Right atrium auricular region (tissue), 2 donors: ENCODE results near the gene MAN2C1. TPM values are rescaled to one million over a fixed set of nuclear protein-coding genes. Genes with fewer than 3 reads are reported as not detected.
A peak's percentile ranks its signal among the peaks of the same experiment; 100 is the strongest.
"Not testable (repeated sequence)": the region's sequence is repeated elsewhere in the genome, so short reads cannot be mapped to it uniquely, and the experiment has no call there.

Experiments used
- DNase-seq: peaks from one replicate; pipeline ENCODE4 v3.0.0-alpha.2; 2019; ENCODE audit warnings: low spot score
- H3K27ac ChIP-seq, 2 donors: fragments of 200-600 bp; sonication (generic); 1 replicate in 1 of 2; 2 replicates in 1 of 2; pipeline ENCODE4 v1.5.1; 2016 to 2019
- H3K27me3 ChIP-seq, 2 donors: fragments of 200-600 bp; sonication (generic); one replicate each; pipeline versions ENCODE4 v1.5.1 to v1.6.0; 2017 to 2019
- H3K36me3 ChIP-seq: fragments of 200-600 bp; sonication (generic); one replicate; pipeline ENCODE4 v1.5.1; 2016
- H3K4me1 ChIP-seq, 2 donors: fragments of 200-600 bp; sonication (generic); one replicate each; pipeline versions ENCODE4 v1.5.1 to v1.6.0; 2017 to 2019
- H3K4me3 ChIP-seq, 2 donors: fragments of 200-600 bp; sonication (generic); 1 replicate in 1 of 2; 2 replicates in 1 of 2; pipeline ENCODE4 v1.5.1; 2017 to 2019; ENCODE audit warnings: mild to moderate bottlenecking in 1 of 2, moderate library complexity in 1 of 2
- H3K9me3 ChIP-seq, 2 donors: fragments of 200-600 bp; sonication (generic); one replicate each; pipeline ENCODE4 v1.5.1; 2019
- total RNA-seq, 2 donors: library from RNA; depleted of rRNA; stranded (reverse); fragments of >200 nt; gene quantifications; one replicate each; pipeline ENCODE4 v1.1.0, GENCODE V29; 2016
- TF ChIP-seq, protein P1 (sequence below), 2 donors: fragments of 200-600 bp; sonication (generic); IDR thresholded peaks; one replicate each; pipeline ENCODE4 v1.5.1; 2019; ENCODE audit warnings: antibody characterized with exemption in 2 of 2

Gene MAN2C1
- total RNA-seq, 2 donors from 2014 or later, result 63.2 to 81.8 TPM

GRCh38 chr15:75348034-75348561 lies 20.3 kb downstream of the MAN2C1 start:
- peaks cover 0 to 16% of the 10 kb centered on the region in 2 donors for H3K4me1 ChIP-seq
- H3K27ac ChIP-seq, result peak overlapping the region; percentile 63 to 78
- no peak for DNase-seq
- no peaks in the 10 kb centered on the region for H3K9me3 ChIP-seq
- H3K36me3 ChIP-seq, result no peaks in the 10 kb centered on the region
- TF ChIP-seq, protein P1, sequence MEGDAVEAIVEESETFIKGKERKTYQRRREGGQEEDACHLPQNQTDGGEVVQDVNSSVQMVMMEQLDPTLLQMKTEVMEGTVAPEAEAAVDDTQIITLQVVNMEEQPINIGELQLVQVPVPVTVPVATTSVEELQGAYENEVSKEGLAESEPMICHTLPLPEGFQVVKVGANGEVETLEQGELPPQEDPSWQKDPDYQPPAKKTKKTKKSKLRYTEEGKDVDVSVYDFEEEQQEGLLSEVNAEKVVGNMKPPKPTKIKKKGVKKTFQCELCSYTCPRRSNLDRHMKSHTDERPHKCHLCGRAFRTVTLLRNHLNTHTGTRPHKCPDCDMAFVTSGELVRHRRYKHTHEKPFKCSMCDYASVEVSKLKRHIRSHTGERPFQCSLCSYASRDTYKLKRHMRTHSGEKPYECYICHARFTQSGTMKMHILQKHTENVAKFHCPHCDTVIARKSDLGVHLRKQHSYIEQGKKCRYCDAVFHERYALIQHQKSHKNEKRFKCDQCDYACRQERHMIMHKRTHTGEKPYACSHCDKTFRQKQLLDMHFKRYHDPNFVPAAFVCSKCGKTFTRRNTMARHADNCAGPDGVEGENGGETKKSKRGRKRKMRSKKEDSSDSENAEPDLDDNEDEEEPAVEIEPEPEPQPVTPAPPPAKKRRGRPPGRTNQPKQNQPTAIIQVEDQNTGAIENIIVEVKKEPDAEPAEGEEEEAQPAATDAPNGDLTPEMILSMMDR (IDR thresholded peaks at IDR 0.05), result no peak
- H3K4me3 ChIP-seq, result peak overlapping the region; percentile 65 to 83
- no peaks in the 10 kb centered on the region for H3K27me3 ChIP-seq

GRCh38 chr15:75347222-75348033 lies 21.0 kb downstream of the MAN2C1 start:
- Histone ChIP-seq H3K36me3 (no peaks in the 10 kb centered on the region), H3K27me3 (no peaks in the 10 kb centered on the region), H3K27ac (peak overlapping the region; percentile 63 to 78), H3K4me3 (peak overlapping the region; percentile 65 to 83), H3K9me3 (no peaks in the 10 kb centered on the region), H3K4me1 (peaks cover 0 to 16% of the 10 kb centered on the region in 2 donors)
- no peak for DNase-seq
- TF ChIP-seq, protein P1 (IDR thresholded peaks at IDR 0.05), result no peak

GRCh38 chr15:75346796-75347221 lies 21.6 kb downstream of the MAN2C1 start, which contains the start of gene NEIL1:
Gene NEIL1, plus strand, starts transcription at chr15:75347039. Its CDS starts 1,867 bp downstream, at chr15:75348906.
- Histone ChIP-seq H3K4me3 (peak within 1 kb of the TSS; percentile 65 to 83), H3K27me3 (no peaks in the 10 kb centered on the region), H3K9me3 (no peaks in the 10 kb centered on the region), H3K27ac (peak within 1 kb of the TSS; percentile 63 to 78), H3K36me3 (no peaks in the 10 kb centered on the region), H3K4me1 (peaks cover 0 to 16% of the 10 kb centered on the region in 2 donors)
- TF ChIP-seq, protein P1 (IDR thresholded peaks at IDR 0.05), result no peak
- no peak for DNase-seq

GRCh38 chr15:75343953-75344352 lies 24.5 kb downstream of the MAN2C1 start:
- not testable (repeated sequence) for DNase-seq, H3K9me3 ChIP-seq, H3K27me3 ChIP-seq, H3K4me3 ChIP-seq, H3K36me3 ChIP-seq, H3K27ac ChIP-seq
- peaks cover 0 to 15% of the 10 kb centered on the region in 2 donors for H3K4me1 ChIP-seq

DNA sequence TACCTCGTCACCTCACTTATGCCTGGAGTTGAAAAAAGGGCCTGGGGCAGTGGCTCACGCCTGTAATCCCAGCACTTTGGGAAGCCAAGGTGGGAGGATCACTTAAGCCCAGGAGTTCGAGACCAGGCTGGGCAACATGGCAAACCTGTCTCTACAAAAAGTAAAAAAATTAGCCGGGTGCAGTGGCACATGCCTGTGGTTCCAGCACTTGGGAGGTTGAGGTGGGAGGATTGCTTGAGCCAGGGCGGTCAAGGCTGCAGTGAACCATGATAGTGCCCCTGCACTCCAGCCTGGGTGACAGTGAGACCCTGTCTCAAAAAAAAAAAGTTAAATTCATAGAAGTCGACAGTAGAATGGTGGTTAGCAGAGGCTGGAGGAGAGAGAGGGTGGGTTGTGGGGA lies 26.2 kb downstream of the MAN2C1 start:
- Histone ChIP-seq H3K36me3 (peaks cover 5% of the 10 kb centered on the region), H3K4me3 (no peak overlapping the region), H3K27me3 (no peaks in the 10 kb centered on the region), H3K4me1 (peaks cover 0 to 8% of the 10 kb centered on the region in 2 donors), H3K27ac (no peak overlapping the region), H3K9me3 (no peaks in the 10 kb centered on the region)
- TF ChIP-seq, protein P1 (IDR thresholded peaks at IDR 0.05), result no peak
- no peak for DNase-seq

DNA sequence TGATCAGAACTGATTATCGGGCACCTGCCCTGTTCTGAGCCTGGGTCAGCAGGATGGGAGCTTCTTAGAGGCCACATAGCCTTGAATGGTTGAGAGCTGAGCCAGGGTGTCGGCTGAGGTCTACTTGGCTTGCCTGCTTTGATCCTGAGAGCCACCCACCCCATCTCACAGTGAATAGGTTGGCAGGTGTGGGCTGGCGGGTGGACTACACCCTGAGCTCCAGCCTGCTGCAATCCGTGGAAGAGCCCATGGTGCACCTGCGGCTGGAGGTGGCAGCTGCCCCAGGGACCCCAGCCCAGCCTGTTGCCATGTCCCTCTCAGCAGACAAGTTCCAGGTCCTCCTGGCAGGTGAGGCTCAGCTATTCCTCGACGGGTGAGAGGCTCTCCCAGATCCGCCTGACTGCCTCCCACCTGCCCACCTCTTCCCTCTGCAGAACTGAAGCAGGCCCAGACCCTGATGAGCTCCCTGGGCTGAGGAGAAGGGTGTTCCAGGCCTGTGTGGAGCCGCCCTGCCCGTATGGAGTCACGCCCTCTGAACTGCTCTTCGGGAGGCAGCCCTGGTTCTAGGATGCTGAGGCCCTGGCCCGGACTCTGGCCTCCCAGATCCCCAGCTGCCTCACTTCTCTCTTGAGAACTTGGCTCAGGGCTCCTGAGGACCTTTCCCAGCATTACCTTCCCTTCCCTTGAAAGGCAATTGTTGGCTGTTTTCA lies 28.7 kb downstream of the MAN2C1 start:
- Histone ChIP-seq H3K4me1 (peaks cover 0 to 18% of the 10 kb centered on the region in 2 donors), H3K9me3 (no peaks in the 10 kb centered on the region), H3K36me3 (peaks cover 5% of the 10 kb centered on the region), H3K27ac (no peak overlapping the region), H3K27me3 (no peaks in the 10 kb centered on the region), H3K4me3 (no peak overlapping the region)
- DNase-seq, result no peak
- TF ChIP-seq, protein P1 (IDR thresholded peaks at IDR 0.05), result no peak
